Loucy (cell line): ENCODE results near the gene EME1.

ENCODE experiments used
- H2AFZ ChIP-seq: fragments of 200-600 bp; sonication (generic); 2 replicates; pipeline ENCODE4 v1.6.0; 2016; ENCODE audit warnings: antibody characterized with exemption, mild to moderate bottlenecking, low read length, moderate library complexity
- H3F3A ChIP-seq: fragments of 200-600 bp; 2 replicates; pipeline ENCODE4 v1.6.0; 2016; ENCODE audit warnings: antibody characterized with exemption, low read depth, mild to moderate bottlenecking
- H3K27me3 ChIP-seq: fragments of 200-600 bp; sonication (generic); 2 replicates; pipeline ENCODE4 v1.6.1; 2014; ENCODE audit warnings: low read length, mild to moderate bottlenecking; ENCODE audit not compliant: insufficient read depth, poor library complexity, severe bottlenecking
- H3K36me3 ChIP-seq: fragments of 200-600 bp; sonication (generic); 2 replicates; pipeline ENCODE4 v1.6.1; 2016; ENCODE audit warnings: low read length; ENCODE audit not compliant: insufficient read depth
- H3K4me1 ChIP-seq: fragments of 200-600 bp; sonication (generic); 2 replicates; pipeline ENCODE4 v1.5.1; 2014; ENCODE audit warnings: low read length, mild to moderate bottlenecking; ENCODE audit not compliant: insufficient read depth, poor library complexity, severe bottlenecking
- H3K4me2 ChIP-seq: fragments of 200-600 bp; sonication (generic); 2 replicates; pipeline ENCODE4 v1.6.0; 2014; ENCODE audit warnings: antibody characterized with exemption, low read length, low read depth, mild to moderate bottlenecking; ENCODE audit not compliant: poor library complexity, severe bottlenecking
- H3K4me3 ChIP-seq: fragments of 200-600 bp; sonication (generic); 2 replicates; pipeline ENCODE4 v1.5.1; 2014; ENCODE audit warnings: low read length, mild to moderate bottlenecking, mixed read lengths; ENCODE audit not compliant: poor library complexity, severe bottlenecking
- H3K79me2 ChIP-seq: fragments of 200-600 bp; sonication (generic); 2 replicates; pipeline ENCODE4 v1.6.1; 2014; ENCODE audit warnings: low read length; ENCODE audit not compliant: insufficient read depth
- H3K9ac ChIP-seq: fragments of 200-600 bp; sonication (generic); 2 replicates; pipeline ENCODE4 v1.6.0; 2014; ENCODE audit warnings: mild to moderate bottlenecking, low read depth, low read length, moderate library complexity; ENCODE audit not compliant: poor library complexity, severe bottlenecking
- H3K9me2 ChIP-seq: fragments of 200-600 bp; sonication (generic); replicated peaks from 2 replicates; pipeline ENCODE4 v1.6.1; 2016; ENCODE audit warnings: low read depth, low read length, mixed read lengths
- H3K9me3 ChIP-seq: fragments of 200-600 bp; sonication (generic); 2 replicates; pipeline ENCODE4 v1.6.1; 2014; ENCODE audit warnings: mild to moderate bottlenecking, antibody characterized with exemption, low read length, low read depth; ENCODE audit not compliant: insufficient read depth
- H4K20me1 ChIP-seq: fragments of 200-600 bp; sonication (generic); 2 replicates; pipeline ENCODE4 v1.6.0; 2014; ENCODE audit warnings: antibody characterized with exemption, low read length, mild to moderate bottlenecking; ENCODE audit not compliant: insufficient read depth, poor library complexity, severe bottlenecking
- CTCF ChIP-seq: fragments of 200-600 bp; sonication (generic); conservative IDR thresholded peaks from 2 replicates; pipeline ENCODE4 v1.5.1; 2014; ENCODE audit warnings: mild to moderate bottlenecking, antibody characterized with exemption, low read length
- EZH2phosphoT487 ChIP-seq: fragments of 200-600 bp; IDR thresholded peaks from 2 replicates; pipeline ENCODE4 v1.6.1; 2018; ENCODE audit warnings: antibody characterized with exemption, mild to moderate bottlenecking, moderate library complexity, borderline replicate concordance

Gene EME1

GRCh38 chr17:50372758-50373556 is at the start of gene EME1, which contains the start of gene MRPL27:
TSS of gene EME1 (plus strand) at chr17:50373229. CDS start at chr17:50375209, 1,980 bp downstream.
TSS of gene MRPL27 (minus strand) at chr17:50373184. CDS start at chr17:50373170, 14 bp downstream.
- peak within 1 kb of the TSS; percentile 87 for H3K4me2 ChIP-seq
- no peaks in the 10 kb centered on the region for H3F3A ChIP-seq
- H3K9ac ChIP-seq: peak within 1 kb of the TSS; percentile 96
- no peaks in the 10 kb centered on the region for H3K9me2 ChIP-seq
- H3K27me3 ChIP-seq: no peaks in the 10 kb centered on the region
- no peaks in the 10 kb centered on the region for H4K20me1 ChIP-seq
- H3K4me3 ChIP-seq: peak within 1 kb of the TSS; percentile 87
- H3K4me1 ChIP-seq: peaks cover 30% of the 10 kb centered on the region
- no peak for TF ChIP-seq CTCF
- no peak for TF ChIP-seq EZH2phosphoT487
- peaks cover 52% of the 10 kb centered on the region for H3K79me2 ChIP-seq
- H3K36me3 ChIP-seq: peaks cover 26% of the 10 kb centered on the region
- peak within 1 kb of the TSS; percentile 98 for H2AFZ ChIP-seq
- H3K9me3 ChIP-seq: no peaks in the 10 kb centered on the region

GRCh38 chr17:50325906-50326305 is 47.1 kb upstream of the EME1 start:
- Histone ChIP-seq H3K4me2 (no peak overlapping the region), H3K4me3 (no peak overlapping the region), H3K9ac (no peak overlapping the region), H3K9me2 (no peaks in the 10 kb centered on the region), H3K9me3 (no peaks in the 10 kb centered on the region), H3K27me3 (no peaks in the 10 kb centered on the region), H2AFZ (no peak overlapping the region), H3K4me1 (no peaks in the 10 kb centered on the region), H3K36me3 (no peaks in the 10 kb centered on the region), H4K20me1 (no peaks in the 10 kb centered on the region), H3K79me2 (no peaks in the 10 kb centered on the region), H3F3A (no peaks in the 10 kb centered on the region)
- TF ChIP-seq EZH2phosphoT487 (no peak), CTCF (no peak)

GRCh38 chr17:50326831-50327364 is 46.1 kb upstream of the EME1 start:
- no peak overlapping the region for H3K9ac ChIP-seq
- no peaks in the 10 kb centered on the region for H3K4me1 ChIP-seq
- no peaks in the 10 kb centered on the region for H3K27me3 ChIP-seq
- no peaks in the 10 kb centered on the region for H3K79me2 ChIP-seq
- no peaks in the 10 kb centered on the region for H4K20me1 ChIP-seq
- H3K4me3 ChIP-seq: no peak overlapping the region
- no peaks in the 10 kb centered on the region for H3K9me3 ChIP-seq
- TF ChIP-seq CTCF (no peak), EZH2phosphoT487 (no peak)
- H2AFZ ChIP-seq: no peak overlapping the region
- H3K9me2 ChIP-seq: no peaks in the 10 kb centered on the region
- no peak overlapping the region for H3K4me2 ChIP-seq
- no peaks in the 10 kb centered on the region for H3F3A ChIP-seq
- no peaks in the 10 kb centered on the region for H3K36me3 ChIP-seq
